Naive B cell (primary cell): ENCODE results near the gene IFIT3. TPM values are rescaled to one million over a fixed set of nuclear protein-coding genes. Genes with fewer than 3 reads are reported as not detected.

Source experiments
- ATAC-seq, 2 donors: fragments of 150-1000 bp; cut with Tn5 transposase; 2 replicates each; pipeline ENCODE4 v1.10.0; 2021; ENCODE audit warnings: low read depth in 2 of 2, mild to moderate bottlenecking in 2 of 2, moderate library complexity in 2 of 2
- DNase-seq: peaks from one replicate; pipeline ENCODE4 v3.0.0; 2022
- H3K27ac Mint-ChIP-seq, 6 donors: one replicate each; pipeline ENCODE4 v1.8.0; 2020 to 2022; ENCODE audit warnings: mild to moderate bottlenecking in 6 of 6, mixed read lengths in 6 of 6, moderate library complexity in 5 of 6, inconsistent platforms in 2 of 6
- H3K27me3 Mint-ChIP-seq, 3 donors: one replicate each; pipeline ENCODE4 v1.8.0; 2021 to 2022; ENCODE audit warnings: mixed read lengths in 3 of 3, mild to moderate bottlenecking in 1 of 3
- H3K36me3 Mint-ChIP-seq, 2 donors: one replicate each; pipeline ENCODE4 v1.8.0; 2020 to 2022; ENCODE audit warnings: mixed read lengths in 2 of 2, inconsistent platforms in 1 of 2, mild to moderate bottlenecking in 1 of 2
- H3K4me1 Mint-ChIP-seq, 3 donors: one replicate each; pipeline ENCODE4 v1.8.0; 2020 to 2022; ENCODE audit warnings: mixed read lengths in 3 of 3, inconsistent platforms in 1 of 3, mild to moderate bottlenecking in 1 of 3, moderate library complexity in 1 of 3
- H3K4me3 Mint-ChIP-seq, 8 donors: one replicate each; pipeline ENCODE4 v1.8.0; 2020 to 2022; ENCODE audit warnings: mild to moderate bottlenecking in 8 of 8, mixed read lengths in 8 of 8, moderate library complexity in 8 of 8, inconsistent platforms in 2 of 8
- H3K9me3 Mint-ChIP-seq, 7 donors: one replicate each; pipeline ENCODE4 v1.8.0; 2020 to 2022; ENCODE audit warnings: mixed read lengths in 7 of 7, mild to moderate bottlenecking in 5 of 7, inconsistent platforms in 2 of 7, moderate library complexity in 1 of 7
- polyA plus RNA-seq, 6 donors: library from polyadenylated mRNA; unstranded; fragments of 300-500 nt; fragmentation: Illumina TruSeq; gene quantifications; one replicate each; pipeline ENCODE4 v1.2.3, GENCODE V29; 2021; ENCODE audit warnings: low read depth in 6 of 6

IFIT3 gene
- polyA plus RNA-seq, 6 donors from 2014 or later, result 3.5 to 27.2 (median 7.3) TPM

GRCh38 chr10:89377705-89378637 is 50.2 kb downstream of the IFIT3 start, which contains the start of gene IFIT1B:
Gene IFIT1B (plus strand): TSS chr10:89378056. CDS start chr10:89378136, 80 bp downstream.
- ATAC-seq (no peak), DNase-seq (no peak)
- Mint-ChIP-seq H3K27me3 (no peaks in the 10 kb centered on the region), H3K4me1 (peaks cover 0 to 3% (median 0%) of the 10 kb centered on the region in 3 donors), H3K9me3 (no peaks in the 10 kb centered on the region), H3K36me3 (no peaks in the 10 kb centered on the region), H3K27ac (peak within 1 kb of the TSS in 2 of 6 donors; percentile 4 to 47), H3K4me3 (no peak within 1 kb of the TSS)

DNA sequence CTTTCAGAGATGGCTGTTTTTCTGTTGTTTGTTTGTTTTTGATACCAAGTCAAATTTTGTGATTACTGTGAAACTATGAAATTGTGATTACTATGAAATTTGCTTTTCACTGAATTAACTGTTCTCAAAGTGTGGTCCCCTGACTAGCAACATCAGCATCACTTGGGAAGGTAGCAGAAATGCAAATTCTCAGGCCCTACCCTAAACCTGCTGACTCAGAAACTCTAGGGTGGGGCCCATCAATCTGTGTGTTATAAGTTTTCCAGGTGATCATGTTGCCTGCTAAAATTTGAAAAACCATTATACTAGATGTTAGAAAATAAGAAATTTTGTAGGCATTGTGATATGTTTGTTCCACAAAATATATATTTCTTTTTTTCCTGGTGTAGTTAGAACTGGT is 51.3 kb downstream of the IFIT3 start:
- DNase-seq, result no peak
- no peak overlapping the region for H3K4me3 Mint-ChIP-seq
- peaks cover 4 to 10% (median 7%) of the 10 kb centered on the region in 3 donors for H3K4me1 Mint-ChIP-seq

DNA sequence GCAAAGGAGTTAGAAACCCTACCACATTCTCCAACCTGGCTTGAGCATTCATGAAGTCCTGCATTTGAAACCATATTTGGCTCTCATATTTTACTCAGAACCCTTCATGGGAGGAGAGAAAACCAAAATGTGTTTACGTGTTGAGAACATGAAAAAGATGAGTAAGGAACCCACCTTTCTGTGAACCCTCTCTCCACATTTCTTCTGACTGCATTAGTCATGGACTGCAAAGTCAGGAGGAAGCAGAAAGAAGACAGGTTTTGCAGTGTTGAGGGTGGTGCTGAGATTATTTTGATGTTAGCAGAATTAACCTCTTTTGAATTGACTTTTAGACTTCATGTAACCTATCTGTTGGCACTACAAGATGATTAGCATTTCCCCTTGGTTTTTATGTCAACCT is 55.0 kb downstream of the IFIT3 start:
- no peak overlapping the region for H3K4me3 Mint-ChIP-seq
- no peaks in the 10 kb centered on the region for H3K36me3 Mint-ChIP-seq
- ATAC-seq (no peak), DNase-seq (no peak)
- H3K4me1 Mint-ChIP-seq, result peaks cover 17 to 24% (median 19%) of the 10 kb centered on the region in 3 donors
- H3K27me3 Mint-ChIP-seq, result no peaks in the 10 kb centered on the region
- no peak overlapping the region for H3K27ac Mint-ChIP-seq
- no peaks in the 10 kb centered on the region for H3K9me3 Mint-ChIP-seq

More for the DNA sequence above, 51.3 kb downstream of the IFIT3 start:
- ATAC-seq, result no peak
- H3K27ac Mint-ChIP-seq, result no peak overlapping the region
- H3K36me3 Mint-ChIP-seq, result no peaks in the 10 kb centered on the region
- no peaks in the 10 kb centered on the region for H3K9me3 Mint-ChIP-seq
- H3K27me3 Mint-ChIP-seq, result no peaks in the 10 kb centered on the region

DNA sequence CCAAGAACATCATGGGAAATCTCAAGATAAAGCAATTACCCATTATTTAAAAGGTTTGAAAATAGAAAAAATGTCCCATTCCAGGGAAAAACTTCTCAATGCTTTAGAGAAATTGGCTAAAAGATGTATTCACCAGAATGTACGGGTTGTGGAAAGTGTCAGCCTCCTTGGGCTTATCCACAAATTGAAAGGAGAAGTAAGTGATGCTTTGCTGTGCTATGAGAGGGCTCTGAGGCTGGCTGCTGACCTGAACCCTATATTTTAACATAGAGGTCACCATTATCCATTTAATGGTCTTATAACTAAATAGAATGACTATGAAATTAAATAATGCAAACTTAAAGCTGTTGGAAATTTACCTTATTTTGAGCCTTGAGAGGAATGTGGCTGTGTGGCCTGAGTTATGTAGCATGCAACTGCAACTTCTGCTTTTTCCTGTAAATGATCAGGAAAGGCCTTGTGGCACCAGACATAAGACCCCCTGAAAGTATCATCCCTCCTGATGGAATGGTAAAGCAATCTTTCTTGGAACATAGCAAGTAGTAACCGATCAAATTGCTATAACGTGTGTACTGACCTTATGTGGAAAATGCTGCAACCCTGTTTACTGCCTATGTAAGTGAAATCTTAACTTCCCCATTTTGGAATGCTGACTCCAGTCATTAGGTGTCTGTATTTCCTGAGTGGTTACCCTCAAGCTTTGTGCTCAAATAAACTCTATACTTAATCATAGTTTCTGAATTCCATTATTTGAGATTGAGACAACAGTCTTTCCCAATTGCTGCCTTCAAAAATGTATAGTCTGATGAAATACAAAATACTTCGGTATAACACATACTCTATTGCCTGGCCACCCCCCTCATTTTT is 56.9 kb downstream of the IFIT3 start:
- DNase-seq, result peak; percentile 25
- H3K4me3 Mint-ChIP-seq, result peak overlapping the region in 5 of 8 donors; percentile 10 to 44 (median 16)
- H3K9me3 Mint-ChIP-seq, result no peaks in the 10 kb centered on the region
- peaks cover 17 to 24% (median 19%) of the 10 kb centered on the region in 3 donors for H3K4me1 Mint-ChIP-seq
- H3K36me3 Mint-ChIP-seq, result no peaks in the 10 kb centered on the region
- peak; percentile 92 to 95 for ATAC-seq
- H3K27me3 Mint-ChIP-seq, result no peaks in the 10 kb centered on the region
- peak overlapping the region in 2 of 6 donors; percentile 18 to 34 for H3K27ac Mint-ChIP-seq

GRCh38 chr10:89388806-89389205 is 61.0 kb downstream of the IFIT3 start:
- ATAC-seq (no peak), DNase-seq (no peak)
- Mint-ChIP-seq H3K4me3 (peak overlapping the region in 1 of 8 donors; percentile 54), H3K36me3 (no peaks in the 10 kb centered on the region), H3K4me1 (peaks cover 26 to 42% (median 29%) of the 10 kb centered on the region in 3 donors), H3K27ac (peak overlapping the region in 1 of 6 donors; percentile 38), H3K27me3 (no peaks in the 10 kb centered on the region), H3K9me3 (no peaks in the 10 kb centered on the region)

GRCh38 chr10:89389254-89389653 is 61.5 kb downstream of the IFIT3 start:
- Mint-ChIP-seq H3K36me3 (no peaks in the 10 kb centered on the region), H3K27me3 (no peaks in the 10 kb centered on the region)
- no peak for DNase-seq

More at GRCh38 chr10:89389254-89389653, 61.5 kb downstream of the IFIT3 start:
- no peak for ATAC-seq
- Mint-ChIP-seq H3K9me3 (no peaks in the 10 kb centered on the region), H3K4me3 (no peak overlapping the region), H3K4me1 (peaks cover 22 to 38% (median 24%) of the 10 kb centered on the region in 3 donors), H3K27ac (no peak overlapping the region)

Other genes with a start within 250 kb of the IFIT3 start
- 1 to 10 TPM in 1 of 6 donors, under 1 TPM in 3, not detected in 2; 0.24 to 1.1 (median 0.95) TPM for gene CH25H, start 120.7 kb upstream of the IFIT3 start, polyA plus RNA-seq
- gene LIPA, start 76.2 kb upstream of the IFIT3 start, polyA plus RNA-seq, result 100 to 1,000 TPM; 134 to 178 (median 159) TPM
- gene IFIT2, start 26.0 kb upstream of the IFIT3 start, polyA plus RNA-seq, result 10 to 100 TPM in 5 of 6 donors, 1 to 10 TPM in 1; 9.4 to 22.7 (median 14.0) TPM
- gene IFIT1B, start 50.1 kb downstream of the IFIT3 start, polyA plus RNA-seq, result under 1 TPM in 2 of 6 donors, not detected in 4; 0.12 to 0.15 TPM
- 1 to 10 TPM; 1.2 to 6.7 (median 3.1) TPM for gene IFIT1, start 64.6 kb downstream of the IFIT3 start, polyA plus RNA-seq
- gene IFIT5, start 86.6 kb downstream of the IFIT3 start, polyA plus RNA-seq, result 10 to 100 TPM; 13.6 to 24.2 (median 21.4) TPM
- gene SLC16A12, start 207.6 kb downstream of the IFIT3 start, polyA plus RNA-seq, result not detected